KMS-11 (cell line): ENCODE measurements around the gene NFAT5.

Experiments used
- H2AFZ ChIP-seq: fragments of 200-600 bp; sonication (generic); 2 replicates; pipeline ENCODE4 v1.6.1; 2016; ENCODE audit warnings: antibody characterized with exemption, mixed run types, low read depth
- H3K27ac ChIP-seq: fragments of 200-600 bp; sonication (generic); 2 replicates; pipeline ENCODE4 v1.6.1; 2016; ENCODE audit warnings: mild to moderate bottlenecking, mixed run types
- H3K27me3 ChIP-seq: fragments of 200-600 bp; sonication (generic); 2 replicates; pipeline ENCODE4 v1.6.1; 2017; ENCODE audit warnings: mild to moderate bottlenecking, low read depth, mixed run types, moderate library complexity; ENCODE audit not compliant: insufficient read depth
- H3K36me3 ChIP-seq: fragments of 200-600 bp; sonication (generic); 2 replicates; pipeline ENCODE4 v1.6.1; 2017; ENCODE audit warnings: mild to moderate bottlenecking, mixed run types; ENCODE audit not compliant: insufficient read depth
- H3K4me1 ChIP-seq: fragments of 200-600 bp; sonication (generic); 2 replicates; pipeline ENCODE4 v1.6.1; 2016; ENCODE audit warnings: mild to moderate bottlenecking, low read depth, mixed run types; ENCODE audit not compliant: poor library complexity, severe bottlenecking
- H3K4me2 ChIP-seq: fragments of 200-600 bp; sonication (generic); 2 replicates; pipeline ENCODE4 v1.7.0; 2016; ENCODE audit warnings: mild to moderate bottlenecking, mixed run types
- H3K4me3 ChIP-seq: fragments of 200-600 bp; sonication (generic); IDR thresholded peaks from 2 replicates; pipeline ENCODE4 v1.6.1; 2017; ENCODE audit warnings: low read depth, low read length, mixed read lengths; ENCODE audit not compliant: insufficient read depth
- H3K79me2 ChIP-seq: fragments of 200-600 bp; sonication (generic); 2 replicates; pipeline ENCODE4 v1.6.1; 2016; ENCODE audit warnings: low read depth, mixed run types; ENCODE audit not compliant: insufficient read depth
- H3K9ac ChIP-seq: fragments of 200-600 bp; sonication (generic); 2 replicates; pipeline ENCODE4 v1.6.1; 2016; ENCODE audit warnings: mild to moderate bottlenecking, mixed run types
- H4K20me1 ChIP-seq: fragments of 200-600 bp; sonication (generic); 2 replicates; pipeline ENCODE4 v1.6.1; 2016; ENCODE audit warnings: mild to moderate bottlenecking, mixed run types; ENCODE audit not compliant: insufficient read depth
- CTCF ChIP-seq: fragments of 200-600 bp; sonication (generic); conservative IDR thresholded peaks from 2 replicates; pipeline ENCODE4 v1.6.1; 2017; ENCODE audit warnings: low read depth, mild to moderate bottlenecking, antibody characterized with exemption, low read length, moderate library complexity, mixed read lengths

NFAT5 gene

DNA sequence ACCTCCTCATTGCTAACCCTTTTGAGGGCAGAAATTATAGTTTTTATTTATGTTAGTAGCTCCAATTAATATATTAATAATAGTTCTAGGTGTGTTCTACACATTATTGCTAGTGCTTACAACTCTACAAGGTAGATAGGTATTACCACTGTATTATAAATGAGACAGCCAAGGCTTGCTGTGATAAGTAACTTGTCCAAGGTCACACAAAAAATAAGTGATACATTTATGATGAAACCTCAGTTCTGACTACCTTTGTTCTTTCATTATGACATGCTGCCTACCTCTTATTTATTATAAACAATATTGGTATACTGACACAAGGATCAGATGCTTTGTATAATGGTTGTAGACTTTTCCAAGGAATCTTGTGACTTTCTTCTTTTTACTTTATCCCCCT lies 41.2 kb downstream of the NFAT5 start:
- TF ChIP-seq CTCF: no peak
- Histone ChIP-seq H3K4me1 (peaks cover 12% of the 10 kb centered on the region), H3K36me3 (no peaks in the 10 kb centered on the region), H3K27ac (no peak overlapping the region), H3K27me3 (no peaks in the 10 kb centered on the region), H3K4me2 (no peak overlapping the region), H2AFZ (no peak overlapping the region), H3K9ac (no peak overlapping the region), H4K20me1 (no peaks in the 10 kb centered on the region; the same call in 1 of the 2 replicates), H3K4me3 (no peak overlapping the region), H3K79me2 (peaks cover 23% of the 10 kb centered on the region)

- H3K36me3 ChIP-seq: no peaks in the 10 kb centered on the region
- no peak overlapping the region for H2AFZ ChIP-seq
- no peak for TF ChIP-seq CTCF
- H3K4me3 ChIP-seq: no peak overlapping the region
- no peaks in the 10 kb centered on the region for H3K27me3 ChIP-seq
- no peak overlapping the region for H3K27ac ChIP-seq
- peaks cover 25% of the 10 kb centered on the region for H3K79me2 ChIP-seq
- H4K20me1 ChIP-seq: no peaks in the 10 kb centered on the region; the same call in 1 of the 2 replicates
- H3K4me2 ChIP-seq: no peak overlapping the region
- peaks cover 12% of the 10 kb centered on the region for H3K4me1 ChIP-seq
- no peak overlapping the region for H3K9ac ChIP-seq
These were observed 41.9 kb downstream of the NFAT5 start for GRCh38 chr16:69607674-69608073.

GRCh38 chr16:69610356-69610755 lies 44.6 kb downstream of the NFAT5 start:
- H3K4me2 ChIP-seq: no peak overlapping the region
- H2AFZ ChIP-seq: no peak overlapping the region
- H4K20me1 ChIP-seq: no peaks in the 10 kb centered on the region; the same call in 1 of the 2 replicates
- peaks cover 16% of the 10 kb centered on the region; the same call in 1 of the 2 replicates for H3K79me2 ChIP-seq
- H3K4me3 ChIP-seq: no peak overlapping the region
- H3K9ac ChIP-seq: no peak overlapping the region
- H3K27ac ChIP-seq: no peak overlapping the region
- H3K27me3 ChIP-seq: no peaks in the 10 kb centered on the region
- no peaks in the 10 kb centered on the region; the same call in 1 of the 2 replicates for H3K36me3 ChIP-seq
- no peak for TF ChIP-seq CTCF
- peaks cover 12% of the 10 kb centered on the region for H3K4me1 ChIP-seq

DNA sequence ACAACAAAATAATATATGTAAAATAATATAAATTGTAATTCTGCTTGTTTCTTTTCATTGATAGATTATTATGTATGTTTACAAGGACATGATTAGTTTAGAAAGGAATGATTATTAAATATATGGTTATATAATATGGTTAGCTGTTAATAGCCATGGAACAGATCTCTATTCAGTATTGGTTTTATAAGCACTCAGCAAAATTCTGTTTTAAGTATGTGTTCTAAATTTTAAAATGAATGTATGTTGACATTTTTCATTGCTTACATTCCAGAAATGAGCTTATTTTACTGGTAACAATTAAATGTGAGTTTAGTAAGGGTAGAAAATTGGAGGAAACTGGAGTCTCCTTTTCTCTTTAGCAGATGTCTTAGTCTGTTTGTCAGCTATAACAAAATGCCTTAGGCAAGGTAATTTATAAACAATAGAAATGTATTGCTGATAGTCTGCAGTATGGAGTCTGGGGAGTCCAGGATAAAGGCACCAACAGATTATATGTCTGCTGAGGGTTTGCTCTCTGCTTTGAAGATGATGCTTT lies 45.4 kb downstream of the NFAT5 start:
- H3K4me1 ChIP-seq: peaks cover 12% of the 10 kb centered on the region
- peaks cover 12% of the 10 kb centered on the region; the same call in 1 of the 2 replicates for H3K79me2 ChIP-seq
- H4K20me1 ChIP-seq: no peaks in the 10 kb centered on the region; the same call in 1 of the 2 replicates
- H3K4me2 ChIP-seq: no peak overlapping the region
- H3K9ac ChIP-seq: no peak overlapping the region
- no peak for TF ChIP-seq CTCF
- H3K36me3 ChIP-seq: no peaks in the 10 kb centered on the region; the same call in 1 of the 2 replicates
- no peaks in the 10 kb centered on the region for H3K27me3 ChIP-seq
- no peak overlapping the region for H3K27ac ChIP-seq
- no peak overlapping the region for H2AFZ ChIP-seq
- no peak overlapping the region for H3K4me3 ChIP-seq
